Neural progenitor cell (in vitro differentiated cells): ENCODE measurements around the gene ANLN.

ENCODE experiments used
- EZH2 ChIP-seq: fragments of 200-600 bp; sonication (generic); IDR thresholded peaks from 2 replicates; pipeline ENCODE4 v1.6.1; 2017; ENCODE audit warnings: antibody characterized with exemption, mild to moderate bottlenecking, moderate library complexity
- EZH2phosphoT487 ChIP-seq: fragments of 200-600 bp; sonication (generic); IDR thresholded peaks from 2 replicates; pipeline ENCODE4 v1.6.1; 2017; ENCODE audit warnings: antibody characterized with exemption
- TF ChIP-seq, protein P1 (sequence below): fragments of 200-600 bp; sonication (generic); IDR thresholded peaks from 2 replicates; pipeline ENCODE4 v1.5.1; 2017; ENCODE audit warnings: antibody characterized with exemption, mild to moderate bottlenecking

DNA sequence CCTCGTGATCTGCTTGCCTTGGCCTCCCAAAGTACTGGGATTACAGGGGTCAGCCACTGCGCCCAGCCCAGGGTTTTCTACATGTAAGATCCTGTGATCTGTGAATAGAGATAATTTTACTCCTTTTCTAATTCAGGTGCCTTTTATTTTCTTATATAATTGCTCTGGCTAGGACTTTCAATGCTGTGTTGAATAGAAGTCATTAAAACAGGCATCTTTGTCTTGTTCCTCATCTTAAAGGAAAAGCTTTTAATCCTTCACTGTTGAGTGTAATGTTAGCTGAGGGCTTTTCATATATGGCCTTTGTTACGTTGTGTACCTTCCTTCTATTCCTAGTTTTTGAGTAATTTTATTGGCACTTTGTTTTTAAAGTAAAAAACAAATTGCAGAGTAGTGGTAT lies 26.6 kb downstream of the ANLN start:
- TF ChIP-seq, protein P1, sequence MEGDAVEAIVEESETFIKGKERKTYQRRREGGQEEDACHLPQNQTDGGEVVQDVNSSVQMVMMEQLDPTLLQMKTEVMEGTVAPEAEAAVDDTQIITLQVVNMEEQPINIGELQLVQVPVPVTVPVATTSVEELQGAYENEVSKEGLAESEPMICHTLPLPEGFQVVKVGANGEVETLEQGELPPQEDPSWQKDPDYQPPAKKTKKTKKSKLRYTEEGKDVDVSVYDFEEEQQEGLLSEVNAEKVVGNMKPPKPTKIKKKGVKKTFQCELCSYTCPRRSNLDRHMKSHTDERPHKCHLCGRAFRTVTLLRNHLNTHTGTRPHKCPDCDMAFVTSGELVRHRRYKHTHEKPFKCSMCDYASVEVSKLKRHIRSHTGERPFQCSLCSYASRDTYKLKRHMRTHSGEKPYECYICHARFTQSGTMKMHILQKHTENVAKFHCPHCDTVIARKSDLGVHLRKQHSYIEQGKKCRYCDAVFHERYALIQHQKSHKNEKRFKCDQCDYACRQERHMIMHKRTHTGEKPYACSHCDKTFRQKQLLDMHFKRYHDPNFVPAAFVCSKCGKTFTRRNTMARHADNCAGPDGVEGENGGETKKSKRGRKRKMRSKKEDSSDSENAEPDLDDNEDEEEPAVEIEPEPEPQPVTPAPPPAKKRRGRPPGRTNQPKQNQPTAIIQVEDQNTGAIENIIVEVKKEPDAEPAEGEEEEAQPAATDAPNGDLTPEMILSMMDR = no peak
- TF ChIP-seq EZH2 (no peak), EZH2phosphoT487 (no peak)
